NCI-H526 treated with DMSO at 0.1 percent for 48 hours (cell line): ENCODE results near the gene GGACT.
"Not testable (repeated sequence)": the region's sequence is repeated elsewhere in the genome, so short reads cannot be mapped to it uniquely, and the experiment has no call there.

Source experiments
- DNase-seq: peaks from one replicate; lab custom pipeline; 2025; lab: John Stamatoyannopoulos, UW

Gene GGACT

GRCh38 chr13:100529666-100530377, 58.8 kb downstream of the GGACT start:
- DNase-seq: no peak

GRCh38 chr13:100528820-100529219, 59.8 kb downstream of the GGACT start:
- DNase-seq: no peak

- DNase-seq: no peak
These were observed 60.2 kb downstream of the GGACT start for GRCh38 chr13:100528353-100528752.

GRCh38 chr13:100527644-100528043, 60.9 kb downstream of the GGACT start:
- DNase-seq: no peak

- DNase-seq: no peak
These were observed 62.1 kb downstream of the GGACT start for GRCh38 chr13:100526318-100527000.

GRCh38 chr13:100525453-100526317, 62.9 kb downstream of the GGACT start:
- no peak for DNase-seq

GRCh38 chr13:100524688-100525087, 63.9 kb downstream of the GGACT start:
- not testable (repeated sequence) for DNase-seq

- no peak for DNase-seq
These were observed 64.6 kb downstream of the GGACT start for GRCh38 chr13:100523981-100524386.

GRCh38 chr13:100523411-100523810, 65.2 kb downstream of the GGACT start:
- DNase-seq: no peak

GRCh38 chr13:100522618-100523309, 65.8 kb downstream of the GGACT start:
- DNase-seq: no peak

GRCh38 chr13:100521851-100522617, 66.6 kb downstream of the GGACT start:
- no peak for DNase-seq

- no peak for DNase-seq
These were observed 67.4 kb downstream of the GGACT start for GRCh38 chr13:100520936-100521850.

- no peak for DNase-seq
These were observed 69.0 kb downstream of the GGACT start for GRCh38 chr13:100519626-100520025.

GRCh38 chr13:100518394-100519062, 70.1 kb downstream of the GGACT start:
- DNase-seq: no peak

GRCh38 chr13:100517728-100518127, 70.9 kb downstream of the GGACT start:
- no peak for DNase-seq

GRCh38 chr13:100517135-100517534, 71.5 kb downstream of the GGACT start:
- DNase-seq: no peak

GRCh38 chr13:100515410-100515800, 73.2 kb downstream of the GGACT start:
- DNase-seq: no peak

GRCh38 chr13:100514788-100515409, 73.7 kb downstream of the GGACT start:
- peak; percentile 66 for DNase-seq

GRCh38 chr13:100513987-100514670, 74.5 kb downstream of the GGACT start:
- DNase-seq: no peak
